ENCODE data around the gene SYP. TPM values are rescaled to one million over a fixed set of nuclear protein-coding genes. Genes with fewer than 3 reads are reported as not detected.
"Not testable (repeated sequence)": the region's sequence is repeated elsewhere in the genome, so short reads cannot be mapped to it uniquely, and the experiment has no call there.

SYP gene
- total RNA-seq, 1 donor: 2.4 TPM

DNA sequence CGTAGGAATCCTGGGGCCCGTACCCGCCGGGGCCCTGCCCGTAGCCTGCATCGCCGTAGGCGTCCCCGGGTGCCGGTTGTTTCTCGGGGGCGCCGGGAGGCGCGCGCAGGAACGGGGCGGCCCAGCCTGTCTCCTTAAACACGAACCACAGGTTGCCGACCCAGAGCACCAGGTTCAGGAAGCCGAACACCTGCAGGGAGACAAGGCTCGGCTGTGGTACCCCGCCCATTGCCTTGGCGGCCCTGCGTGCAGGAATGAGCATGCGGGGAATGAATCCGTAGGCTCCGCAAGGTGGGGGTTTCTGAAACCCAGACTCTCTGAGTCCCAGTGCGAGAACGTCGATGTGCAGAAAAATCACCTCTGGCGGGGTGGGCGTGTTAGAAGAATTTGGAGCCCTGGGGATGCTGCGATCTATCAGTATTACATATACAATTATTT lies 8.4 kb downstream of the SYP start:
- DNase-seq (ENCODE audit: low read depth in 2 of 3, low spot score in 2 of 3): peak in 1 of 3 donors; percentile 16

DNA sequence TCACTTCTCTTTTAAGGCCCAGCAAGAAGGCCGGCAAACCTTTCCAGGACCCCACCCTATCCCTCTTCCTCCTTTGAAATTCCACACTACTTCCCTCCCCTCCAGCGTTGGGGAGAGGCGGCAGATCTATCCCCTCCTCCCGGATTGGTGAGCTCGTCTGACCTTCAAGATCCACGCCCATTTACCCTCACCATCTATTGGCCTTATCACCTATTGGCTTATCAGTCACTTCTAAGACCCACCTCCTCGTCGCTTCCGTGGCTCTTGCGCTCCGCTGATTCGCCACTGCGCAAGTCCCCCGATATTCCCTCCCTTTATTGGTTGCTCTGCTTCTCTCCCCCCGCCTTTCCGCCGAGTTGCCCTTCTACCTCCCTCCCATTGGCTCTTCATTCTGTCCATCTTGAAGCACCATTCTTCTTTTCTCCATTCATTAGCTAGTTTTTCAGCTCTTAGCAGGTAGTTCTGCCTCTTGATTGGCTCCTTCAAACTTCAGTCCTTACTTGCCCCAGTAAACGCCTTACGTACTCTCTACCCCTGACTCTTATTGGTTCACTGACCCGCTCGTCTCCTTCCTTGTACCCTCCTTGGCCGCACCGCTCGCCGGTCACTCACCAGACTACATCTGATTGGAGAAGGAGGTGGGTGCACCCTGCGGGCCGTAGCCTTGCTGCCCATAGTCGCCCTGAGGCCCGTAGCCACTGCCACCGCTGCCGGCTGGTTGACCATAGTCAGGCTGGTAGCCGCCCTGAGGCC lies 9.0 kb downstream of the SYP start:
- DNase-seq (ENCODE audit: low read depth in 2 of 3, low spot score in 2 of 3): peak; percentile 37 to 97 (median 96)

DNA sequence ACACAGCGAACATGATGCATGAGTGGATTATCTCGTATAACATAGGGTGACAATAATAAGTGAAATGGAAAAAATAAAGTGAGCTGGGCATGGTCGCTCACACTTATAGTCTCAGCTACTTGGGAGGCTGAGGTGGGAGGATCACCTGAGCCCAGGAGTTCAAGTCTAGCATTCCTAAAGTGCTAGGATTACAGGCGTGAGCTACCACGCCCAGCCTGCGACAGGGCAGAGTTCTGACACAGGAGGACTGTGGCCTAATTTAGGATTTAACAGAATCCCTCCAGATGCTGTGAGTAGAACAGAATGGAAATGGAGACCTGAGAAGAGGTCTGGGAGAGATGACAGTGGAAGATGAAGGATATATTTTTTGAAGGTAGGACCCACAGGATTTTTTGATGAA lies 10.4 kb downstream of the SYP start:
- DNase-seq (ENCODE audit: low read depth in 2 of 3, low spot score in 2 of 3): no peak

DNA sequence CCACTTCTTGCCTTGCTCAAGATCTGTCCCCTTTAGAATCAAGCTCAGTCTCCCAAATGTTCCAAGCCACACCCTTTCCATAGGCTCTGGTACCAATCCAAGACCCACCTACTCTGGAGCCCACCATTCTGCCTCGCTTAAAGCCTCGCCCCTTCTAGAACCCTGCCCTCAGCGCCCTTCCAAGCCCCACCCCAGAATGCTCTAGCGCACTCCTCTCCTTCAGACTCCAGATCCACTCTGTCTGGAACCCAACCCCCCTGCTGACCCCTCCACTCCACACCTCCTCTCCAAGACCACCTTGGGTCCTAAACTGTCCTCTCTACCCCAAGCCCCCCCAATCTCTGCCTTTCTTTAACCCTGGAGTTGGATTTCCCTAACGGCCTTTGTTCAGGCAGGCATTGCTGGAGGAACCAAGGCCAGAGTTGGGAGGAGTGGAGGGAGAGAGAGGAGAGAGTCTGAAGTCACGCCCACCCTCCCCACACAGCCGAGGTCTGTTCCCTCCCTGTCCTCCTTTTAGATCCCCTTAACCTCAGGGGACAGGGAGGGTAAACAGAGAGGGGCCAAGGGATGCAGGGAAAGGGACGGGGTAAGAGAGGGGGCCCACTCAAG lies 11.4 kb downstream of the SYP start:
- no peak for DNase-seq (ENCODE audit: low read depth in 2 of 3, low spot score in 2 of 3)

DNA sequence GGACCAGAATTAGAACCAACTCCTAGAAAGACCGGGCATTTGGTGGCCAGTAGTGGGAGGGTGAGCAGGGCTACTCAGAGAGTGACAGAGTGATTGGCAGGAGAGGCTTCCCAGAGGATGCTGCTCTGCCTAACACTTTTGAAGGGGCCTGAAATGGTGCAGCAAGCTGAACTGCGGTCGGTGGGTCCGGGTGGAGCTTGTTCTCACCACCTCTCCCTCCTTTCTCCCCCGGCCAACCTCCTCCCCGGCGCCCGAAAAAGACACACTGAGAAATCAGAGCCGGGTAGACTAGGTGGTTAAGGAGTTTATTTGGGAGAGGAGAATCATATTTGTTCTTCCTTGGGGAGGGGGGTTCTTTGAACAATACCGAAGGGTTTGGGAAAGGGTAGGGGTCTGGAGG lies 12.5 kb downstream of the SYP start:
- DNase-seq (ENCODE audit: low read depth in 2 of 3, low spot score in 2 of 3): no peak

DNA sequence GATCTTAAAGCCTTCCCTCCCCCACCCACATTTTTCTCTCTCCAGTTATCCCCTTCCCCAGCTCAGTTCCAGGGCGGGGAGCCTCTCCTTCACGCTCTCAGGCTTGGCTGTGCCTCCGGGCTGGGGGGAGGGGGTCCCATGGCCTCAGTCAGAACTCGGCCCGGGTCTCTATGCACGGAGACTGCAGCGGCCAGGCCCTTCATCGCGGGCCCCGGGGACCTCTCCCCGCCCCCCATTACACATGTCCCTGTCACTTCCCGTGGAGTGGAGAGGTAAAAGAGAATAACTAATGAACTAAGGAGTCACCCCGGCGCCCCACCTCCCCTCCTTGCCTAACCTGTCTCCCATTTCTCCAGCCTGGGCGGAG lies 13.0 kb downstream of the SYP start:
- DNase-seq (ENCODE audit: low read depth in 2 of 3, low spot score in 2 of 3): no peak

DNA sequence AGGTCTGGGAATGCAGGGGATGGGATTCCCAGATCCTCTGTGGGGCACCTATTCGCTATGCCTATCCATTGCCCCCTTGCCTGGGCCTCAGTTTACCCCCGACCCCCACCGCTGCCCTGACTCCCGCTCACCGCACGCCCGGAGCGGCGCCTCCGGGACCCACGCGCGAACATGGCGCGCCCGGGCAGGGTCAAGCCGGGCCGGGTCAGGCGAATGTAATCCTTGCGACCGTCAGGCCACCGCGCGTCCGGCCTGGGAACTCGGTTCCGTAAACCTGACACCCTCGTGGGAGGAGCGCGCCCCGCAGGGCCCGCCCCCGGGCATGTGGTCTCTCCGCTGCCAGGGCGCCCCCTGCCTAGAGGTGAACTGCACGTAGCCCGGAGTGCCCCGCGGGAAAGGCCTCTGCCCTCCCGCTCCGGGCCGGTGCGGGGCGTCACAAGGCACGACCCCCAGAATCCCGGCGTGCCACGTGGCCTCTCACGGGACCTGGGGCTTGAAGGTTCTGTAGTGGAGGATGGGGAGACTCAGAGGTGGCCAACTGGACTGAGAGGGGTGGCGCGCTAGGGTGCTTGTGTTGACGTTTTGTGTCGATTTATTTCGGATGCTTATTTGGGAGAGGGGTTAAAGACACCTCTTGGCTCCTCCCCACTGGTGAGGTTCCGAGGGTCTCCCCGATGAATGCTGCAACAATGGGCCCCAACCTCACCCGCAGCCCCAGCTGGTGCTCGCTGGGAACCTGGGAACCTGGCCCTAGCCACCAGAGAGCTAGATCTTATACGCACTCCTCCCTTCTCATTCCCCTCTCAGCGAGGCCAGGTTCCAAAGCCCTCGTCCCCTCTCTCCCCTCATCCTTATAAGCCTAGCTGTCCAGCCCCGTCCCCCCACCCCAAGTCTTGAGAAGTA lies 13.6 kb downstream of the SYP start, which contains the start of gene PRICKLE3:
PRICKLE3 (minus strand) TSS at position 249 of the 903 bp plus-strand sequence; CDS start at position 173, 76 bp downstream.
- DNase-seq (ENCODE audit: low read depth in 2 of 3, low spot score in 2 of 3): peak in 2 of 3 donors; percentile 75 to 78

DNA sequence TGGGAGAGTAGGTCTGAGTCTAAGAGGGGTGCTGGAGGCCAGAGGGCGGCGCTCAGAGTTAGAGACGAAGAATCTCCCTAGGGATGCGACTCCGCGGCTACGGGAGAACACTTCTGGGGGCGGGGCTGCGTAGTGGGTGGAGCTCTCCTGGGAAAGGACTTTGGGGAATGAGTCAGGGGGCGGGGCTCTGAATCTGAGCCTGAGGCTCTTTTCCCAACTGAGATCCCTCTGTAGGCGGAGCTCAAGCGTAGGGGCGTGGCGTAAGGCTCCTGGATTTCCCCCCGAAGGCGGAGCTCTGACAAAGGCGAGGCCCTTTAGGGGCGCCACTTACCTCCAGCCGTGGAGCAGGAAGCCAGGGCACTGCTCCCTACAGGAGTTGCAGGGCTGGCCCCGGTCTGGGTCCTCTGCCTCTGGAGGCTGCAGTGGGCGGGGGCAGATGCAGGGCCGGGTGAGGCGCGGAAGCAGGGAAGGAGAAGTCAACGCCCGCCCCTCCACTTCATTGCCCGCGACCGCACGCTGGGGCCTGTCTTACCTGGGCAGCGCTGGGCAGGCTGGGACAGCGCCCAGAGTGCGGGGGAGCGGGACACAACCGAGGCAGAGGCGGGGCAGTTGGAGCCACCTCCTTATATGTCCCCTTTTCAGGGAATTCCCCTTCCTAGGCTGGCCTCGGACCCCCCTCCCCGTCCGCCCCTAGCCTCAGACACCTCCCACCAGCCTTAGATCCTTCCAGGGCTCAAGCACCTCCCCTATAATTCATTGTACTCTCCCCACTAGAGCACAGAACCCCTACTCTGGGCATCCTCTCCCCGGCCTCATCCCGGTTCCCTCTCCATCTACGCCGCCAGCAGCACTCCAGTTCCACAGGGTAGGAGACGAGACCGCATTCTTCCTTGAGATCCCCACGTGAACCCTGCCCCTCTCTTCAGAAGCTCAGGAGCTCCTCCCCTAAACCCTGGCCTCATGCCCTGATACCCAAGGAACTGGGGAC lies 15.4 kb downstream of the SYP start:
- peak in 1 of 3 donors; percentile 21 for DNase-seq (ENCODE audit: low read depth in 2 of 3, low spot score in 2 of 3)

DNA sequence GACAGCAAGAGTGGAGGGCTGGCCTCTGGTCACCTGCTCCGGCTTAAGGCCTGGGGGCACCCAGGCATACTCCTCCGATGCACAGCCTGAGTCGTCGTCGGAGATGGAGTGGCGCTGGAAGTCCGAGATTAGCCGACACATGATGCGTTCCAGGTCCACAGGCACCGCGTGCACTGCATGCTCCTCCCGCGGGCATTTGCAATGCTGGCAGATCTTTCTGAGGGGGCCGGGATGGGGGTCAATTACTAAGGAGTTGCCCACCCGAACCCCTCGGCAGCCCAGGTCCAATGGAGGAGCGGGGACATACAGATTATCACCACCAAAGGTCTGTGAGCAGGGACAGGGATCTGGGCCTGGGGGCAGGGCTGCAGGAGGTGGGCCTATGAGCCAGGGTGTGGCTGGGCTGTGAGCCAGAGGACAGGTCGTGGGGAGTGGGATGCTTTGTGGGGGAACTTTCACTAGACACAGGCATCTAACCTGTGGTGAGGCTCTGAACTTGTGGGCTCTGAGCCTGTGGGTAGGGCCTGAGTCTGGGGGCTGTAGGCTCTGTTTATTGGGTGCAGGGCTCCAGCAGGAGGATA lies 16.2 kb downstream of the SYP start:
- DNase-seq (ENCODE audit: low read depth in 2 of 3, low spot score in 2 of 3): no peak

DNA sequence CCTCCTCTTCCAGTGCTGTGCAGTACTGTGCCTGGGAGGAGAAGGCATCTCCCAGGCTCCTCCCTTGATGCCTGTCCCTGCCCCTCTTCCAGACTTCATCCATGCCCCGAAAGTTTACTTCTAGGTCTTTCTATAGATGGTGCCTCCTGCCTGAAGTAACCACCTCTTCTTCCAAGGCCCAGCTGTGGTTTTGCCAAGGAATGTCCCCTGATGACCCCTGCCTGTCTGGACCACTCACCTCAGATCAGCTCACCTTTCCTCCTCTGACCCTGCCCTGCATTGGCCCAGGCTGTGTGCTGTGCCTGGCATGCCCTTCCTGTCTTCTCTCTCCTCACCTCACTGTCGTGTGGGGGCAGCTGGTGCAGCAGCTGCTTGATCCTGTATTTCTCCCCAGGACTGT lies 20.6 kb downstream of the SYP start:
- DNase-seq (ENCODE audit: low read depth in 2 of 3, low spot score in 2 of 3): no peak

DNA sequence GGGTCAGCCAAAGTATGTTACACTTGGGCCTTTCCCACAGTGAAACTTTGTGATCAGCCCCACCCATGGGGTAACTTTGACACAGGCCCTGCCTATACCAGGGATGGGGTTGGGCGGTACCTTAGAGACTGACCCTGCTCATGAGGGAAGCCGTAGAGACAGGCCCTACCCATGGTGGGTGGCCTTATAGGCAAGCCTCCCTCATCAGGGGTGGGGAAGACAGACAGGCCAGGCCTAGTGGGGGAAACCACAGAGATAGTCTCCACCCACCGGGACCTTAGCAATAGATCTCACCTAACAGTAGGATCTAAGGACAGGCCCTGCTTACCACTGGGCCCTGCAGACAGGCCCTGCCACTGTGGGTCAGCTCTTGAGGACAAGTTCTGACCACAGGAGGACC lies 21.5 kb downstream of the SYP start:
- no peak for DNase-seq (ENCODE audit: low read depth in 2 of 3, low spot score in 2 of 3)

DNA sequence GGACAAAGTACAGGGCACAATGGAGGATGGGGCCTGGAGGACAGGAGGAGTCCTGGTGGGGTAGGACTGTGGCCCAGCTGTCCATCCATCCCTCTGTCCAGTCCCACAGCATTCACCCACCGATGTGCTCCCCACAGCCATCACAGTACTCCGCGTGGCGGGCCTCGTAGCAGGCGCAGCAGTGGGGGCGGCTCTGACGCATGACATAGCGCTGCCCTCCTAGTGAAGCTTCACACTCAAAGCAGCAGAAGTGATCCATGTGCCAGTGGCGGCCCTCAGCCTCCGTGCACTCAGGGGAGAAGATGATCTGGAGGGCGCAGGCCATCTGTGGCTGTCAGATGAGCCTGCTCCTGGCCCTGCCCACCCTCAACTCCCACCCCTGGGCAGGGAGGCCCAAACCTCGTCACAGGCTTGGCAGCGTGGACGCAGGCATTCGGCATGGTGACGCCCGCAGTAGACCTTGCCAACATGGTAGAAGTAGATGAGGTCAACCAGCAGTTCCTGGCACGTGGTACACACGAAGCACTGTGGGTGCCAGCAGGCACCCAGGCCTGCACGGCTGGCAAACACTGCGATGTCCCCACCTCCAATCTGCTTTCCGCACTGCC lies 22.0 kb downstream of the SYP start:
- DNase-seq (ENCODE audit: low read depth in 2 of 3, low spot score in 2 of 3): no peak

DNA sequence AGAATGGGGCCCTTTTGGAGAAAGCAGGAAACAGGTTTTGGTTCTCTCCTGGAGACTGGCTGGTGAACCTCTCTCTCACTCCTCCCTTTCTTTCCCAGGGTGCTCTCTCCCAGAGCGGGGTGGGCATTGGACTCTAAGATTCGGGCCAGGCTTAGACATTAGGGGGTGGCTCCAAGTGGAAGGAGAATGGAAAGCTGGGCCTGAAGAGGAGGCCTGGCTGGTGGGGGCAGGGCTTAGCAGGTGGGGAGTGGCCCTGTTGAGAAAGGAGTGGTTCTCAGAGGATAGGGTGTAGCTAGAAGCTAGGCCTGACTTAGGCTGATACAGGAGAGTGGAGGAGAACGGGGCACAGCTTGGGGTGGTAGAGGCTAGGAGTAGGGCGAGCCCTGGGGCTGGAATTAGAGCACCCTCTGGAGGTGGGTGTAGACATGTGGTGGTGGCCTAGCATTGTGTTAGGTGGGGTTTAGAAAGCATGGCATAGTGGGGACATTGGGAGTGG lies 22.6 kb downstream of the SYP start:
- peak in 2 of 3 donors; percentile 47 to 64 for DNase-seq (ENCODE audit: low read depth in 2 of 3, low spot score in 2 of 3)

DNA sequence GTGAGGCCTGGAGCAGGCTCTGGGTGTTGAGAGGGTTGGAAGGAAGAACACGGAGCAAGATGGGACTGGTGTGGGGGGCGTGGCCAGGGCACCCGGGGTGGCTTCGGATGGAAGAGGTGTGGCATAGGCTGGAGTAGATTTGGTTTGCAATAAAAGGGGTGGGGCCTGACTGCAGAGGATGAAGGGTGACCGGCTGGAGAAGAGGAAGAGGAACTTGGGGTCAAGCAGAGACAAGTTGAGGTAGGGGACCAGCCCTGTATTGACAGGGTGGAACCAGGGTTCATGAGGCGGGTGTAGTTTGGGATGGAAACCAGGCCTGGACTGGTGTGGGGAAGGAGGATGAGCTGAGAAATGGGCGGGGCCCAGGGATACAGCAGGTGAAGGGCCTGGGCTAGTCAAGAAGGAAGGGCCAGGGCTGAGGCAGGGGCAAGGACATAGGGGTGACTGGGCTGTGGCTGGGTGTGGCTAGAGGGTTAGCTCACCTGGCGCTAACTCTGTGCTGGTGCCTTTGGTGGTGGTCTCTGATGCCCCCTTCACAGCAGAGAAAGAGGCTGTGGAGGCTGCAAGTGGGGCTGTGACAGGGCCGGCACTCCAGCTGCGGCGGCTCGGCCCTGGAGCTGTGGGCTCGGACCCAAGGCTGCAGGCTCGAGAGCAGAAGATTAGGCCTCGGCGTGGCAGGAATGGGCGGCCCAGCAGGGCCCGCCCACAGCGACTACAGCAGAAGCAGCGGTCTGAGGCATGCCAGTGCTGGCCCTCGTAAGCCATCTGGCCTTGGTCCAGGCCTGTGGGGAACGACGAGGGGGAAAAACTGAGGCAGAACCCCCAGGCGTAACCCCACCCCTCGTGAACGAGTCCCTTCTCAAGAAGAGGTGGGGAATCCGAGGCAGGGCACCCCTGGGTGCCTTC lies 23.3 kb downstream of the SYP start:
- no peak for DNase-seq (ENCODE audit: low read depth in 2 of 3, low spot score in 2 of 3)

DNA sequence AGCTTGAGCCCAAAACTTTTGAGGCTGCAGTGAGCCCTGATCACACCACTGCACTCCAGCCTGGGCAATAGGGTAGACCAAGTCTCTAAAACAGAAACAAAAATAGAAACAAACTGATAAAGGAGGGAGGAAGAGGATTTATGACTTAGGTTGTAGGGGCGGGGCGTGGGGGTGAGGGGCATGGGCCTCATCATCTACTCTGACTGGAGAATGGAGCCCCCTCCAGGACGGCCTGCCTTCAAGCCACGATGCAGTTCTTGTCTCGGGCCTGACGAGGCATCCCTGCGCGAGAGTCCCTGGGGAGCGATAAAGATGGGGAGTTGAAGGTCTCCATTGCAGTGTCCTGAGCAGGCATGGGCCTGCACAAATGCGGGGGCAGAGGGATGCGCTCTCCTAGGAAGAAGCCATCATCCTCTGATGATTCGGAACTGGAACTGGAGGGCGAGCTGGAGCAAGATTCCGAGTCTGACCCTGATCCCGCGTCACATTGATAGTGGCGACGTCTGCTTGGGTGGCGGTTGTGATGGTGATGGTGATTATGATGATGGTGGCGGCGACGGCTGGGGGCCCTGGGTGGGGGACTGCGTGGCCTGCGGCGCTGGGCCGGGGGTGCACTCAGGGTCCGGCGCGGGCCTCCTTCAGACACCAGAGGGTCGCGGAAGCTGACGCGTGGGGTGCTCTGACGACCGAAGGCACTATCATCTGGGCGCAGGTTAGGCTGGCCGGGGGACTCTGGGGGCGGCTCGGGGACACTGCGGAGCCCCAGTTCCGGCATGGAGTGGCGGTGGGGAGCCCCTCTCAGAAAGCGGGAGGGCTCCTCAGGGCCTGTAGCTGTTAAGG lies 24.3 kb downstream of the SYP start:
- DNase-seq (ENCODE audit: low read depth in 2 of 3, low spot score in 2 of 3): no peak

DNA sequence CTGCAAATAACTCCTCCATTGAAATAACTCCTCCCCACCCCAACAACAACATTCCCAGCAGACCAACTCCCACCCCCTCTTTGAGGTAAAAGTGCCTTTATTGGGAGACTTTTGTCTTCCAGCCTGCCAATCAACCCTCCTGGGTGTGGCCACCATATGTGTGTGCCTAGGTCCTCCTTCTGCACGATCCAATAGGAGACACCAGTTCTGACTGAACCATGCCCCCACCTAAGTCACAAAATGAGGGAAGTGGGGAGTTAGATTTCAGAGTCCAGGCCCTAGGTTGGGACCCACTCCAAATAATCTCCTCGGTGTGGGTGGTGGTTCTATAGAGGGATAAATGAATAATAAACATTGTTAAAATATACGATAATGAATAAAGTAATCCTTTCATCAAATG lies 25.3 kb downstream of the SYP start:
- no peak for DNase-seq (ENCODE audit: low read depth in 2 of 3, low spot score in 2 of 3)

DNA sequence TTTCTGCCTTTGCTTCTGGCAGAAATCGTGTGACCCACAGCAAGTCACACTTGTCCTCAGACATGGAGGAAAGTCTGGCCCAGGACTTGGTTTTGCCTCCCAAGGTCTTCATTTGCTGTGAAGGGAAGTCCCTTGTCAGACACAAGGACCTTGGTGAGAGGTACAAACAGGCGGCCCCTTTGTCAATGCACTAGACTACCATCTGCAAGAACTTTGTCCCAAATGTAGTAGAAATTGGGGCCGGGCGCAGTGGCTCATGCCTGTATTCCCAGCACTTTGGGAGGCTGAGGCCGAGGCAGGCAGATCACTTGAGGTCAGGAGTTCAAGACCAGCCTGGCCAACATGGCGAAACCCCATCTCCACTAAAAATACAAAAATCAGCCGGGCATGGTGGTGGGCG lies 26.4 kb downstream of the SYP start:
- not testable (repeated sequence) for DNase-seq (ENCODE audit: low read depth in 2 of 3, low spot score in 2 of 3)

Data from hematopoietic multipotent progenitor cell (in vitro differentiated cells).